WI38 (cell line): ENCODE results near the gene DROSHA.

ENCODE experiments used
- H3K4me3 ChIP-seq: 2 replicates; pipeline ENCODE4 v1.5.1; 2011; ENCODE audit warnings: low read depth, mild to moderate bottlenecking, control low read depth, low read length
- CTCF ChIP-seq: IDR thresholded peaks from 2 replicates; pipeline ENCODE4 v1.5.1; 2012; ENCODE audit warnings: low read depth, mild to moderate bottlenecking, control low read depth, low read length

Gene DROSHA

GRCh38 chr5:31453522-31453921, 78.4 kb downstream of the DROSHA start:
- TF ChIP-seq CTCF = no peak
- no peak overlapping the region for H3K4me3 ChIP-seq

- H3K4me3 ChIP-seq = no peak overlapping the region
- no peak for TF ChIP-seq CTCF
Observed at GRCh38 chr5:31452314-31452713, 79.6 kb downstream of the DROSHA start.

- H3K4me3 ChIP-seq = no peak overlapping the region
- no peak for TF ChIP-seq CTCF
Observed at GRCh38 chr5:31449962-31450361, 81.9 kb downstream of the DROSHA start.

- no peak overlapping the region for H3K4me3 ChIP-seq
- no peak for TF ChIP-seq CTCF
Observed at GRCh38 chr5:31449174-31449573, 82.7 kb downstream of the DROSHA start.

GRCh38 chr5:31445041-31445600, 86.8 kb downstream of the DROSHA start:
- H3K4me3 ChIP-seq = no peak overlapping the region
- no peak for TF ChIP-seq CTCF

GRCh38 chr5:31443572-31443971, 88.3 kb downstream of the DROSHA start:
- H3K4me3 ChIP-seq = no peak overlapping the region
- no peak for TF ChIP-seq CTCF

- no peak for TF ChIP-seq CTCF
- no peak overlapping the region for H3K4me3 ChIP-seq
Observed at GRCh38 chr5:31442058-31442745, 89.7 kb downstream of the DROSHA start.
